Naive thymus-derived CD8-positive, alpha-beta T cell (primary cell): Measurements from ENCODE around the gene SLC5A9. TPM values are rescaled to one million over a fixed set of nuclear protein-coding genes. Genes with fewer than 3 reads are reported as not detected.
A peak's percentile ranks its signal among the peaks of the same experiment; 100 is the strongest.
"Not testable (repeated sequence)": the region's sequence is repeated elsewhere in the genome, so short reads cannot be mapped to it uniquely, and the experiment has no call there.

Experiments used
- ATAC-seq, 2 donors: fragments of 150-1000 bp; cut with Tn5 transposase in 1 of 2; sonication (Bioruptor Pico), chemical (Tn5 transposase) in 1 of 2; 1 replicate in 1 of 2; 2 replicates in 1 of 2; pipeline ENCODE4 v1.10.0; 2021; ENCODE audit warnings: mild to moderate bottlenecking in 2 of 2, moderate library complexity in 2 of 2
- POLR2A ChIA-PET: fragments of 350-600 bp; sonication (Branson Sonifier 250); formaldehyde crosslinking; loops from one replicate; lab custom pipeline; 2021; ENCODE audit warnings: antibody characterized with exemption; lab: Charles Lee
- DNase-seq, 10 donors: peaks; one replicate each; pipeline versions ENCODE4 v3.0.0 to v3.0.0-alpha.2; 2020 to 2022
- H3K27ac Mint-ChIP-seq, 10 donors: one replicate each; pipeline ENCODE4 v1.8.0; 2020 to 2022; ENCODE audit warnings: mild to moderate bottlenecking in 10 of 10, mixed read lengths in 10 of 10, moderate library complexity in 4 of 10, inconsistent platforms in 1 of 10
- H3K27me3 Mint-ChIP-seq, 5 donors: one replicate each; pipeline ENCODE4 v1.8.0; 2021 to 2022; ENCODE audit warnings: mixed read lengths in 5 of 5
- H3K36me3 Mint-ChIP-seq, 3 donors: one replicate each; pipeline ENCODE4 v1.8.0; 2020 to 2022; ENCODE audit warnings: mixed read lengths in 3 of 3, mild to moderate bottlenecking in 2 of 3, inconsistent platforms in 1 of 3
- H3K4me1 Mint-ChIP-seq, 4 donors: one replicate each; pipeline ENCODE4 v1.8.0; 2021 to 2022; ENCODE audit warnings: mixed read lengths in 4 of 4
- H3K4me3 Mint-ChIP-seq, 10 donors: one replicate each; pipeline ENCODE4 v1.8.0; 2020 to 2022; ENCODE audit warnings: mild to moderate bottlenecking in 10 of 10, mixed read lengths in 10 of 10, moderate library complexity in 6 of 10, inconsistent platforms in 1 of 10
- H3K9me3 Mint-ChIP-seq, 9 donors: one replicate each; pipeline ENCODE4 v1.8.0; 2020 to 2022; ENCODE audit warnings: mixed read lengths in 9 of 9, mild to moderate bottlenecking in 3 of 9, inconsistent platforms in 1 of 9, moderate library complexity in 1 of 9
- polyA plus RNA-seq, 3 donors: library from polyadenylated mRNA; unstranded; fragments of 300-500 nt; fragmentation: Illumina TruSeq; gene quantifications; one replicate each; pipeline ENCODE4 v1.2.3, GENCODE V29; 2021
- total RNA-seq, 8 experiments: library from RNA in 2 of 8; stranded (reverse) in 2 of 8; gene quantifications; one replicate each; pipeline ENCODE4 v1.2.3 and lab custom pipeline; 2021 to 2026

Gene SLC5A9
- total and polyA plus RNA-seq, 5 experiments from 2014 or later, result not detected

DNA sequence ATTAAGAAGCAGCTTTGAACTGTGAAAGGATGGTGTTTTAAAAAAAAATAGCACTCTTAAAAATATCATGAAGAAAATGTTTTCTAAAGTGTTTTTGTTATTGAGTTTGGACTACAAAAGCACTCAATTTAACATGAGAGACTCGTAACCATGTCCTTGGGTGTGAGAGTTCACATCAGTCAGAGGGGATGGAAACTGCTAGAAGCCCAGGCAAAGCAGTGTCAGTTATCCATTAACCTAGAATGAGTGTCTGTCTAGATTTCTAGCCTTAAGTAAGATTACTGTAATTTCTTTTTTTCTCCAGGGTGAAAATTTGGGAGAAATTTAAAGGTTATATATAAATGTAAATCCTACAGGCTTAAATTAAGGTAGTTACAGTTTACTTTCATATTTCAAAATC, 31.7 kb downstream of the SLC5A9 start:
- no peak for ATAC-seq
- H3K36me3 Mint-ChIP-seq, result no peaks in the 10 kb centered on the region
- H3K27me3 Mint-ChIP-seq, result peaks cover 1 to 7% (median 3%) of the 10 kb centered on the region in 5 donors
- peaks cover 0 to 12% (median 2%) of the 10 kb centered on the region in 4 donors for H3K4me1 Mint-ChIP-seq
- H3K9me3 Mint-ChIP-seq, result no peaks in the 10 kb centered on the region
- H3K4me3 Mint-ChIP-seq, result no peak overlapping the region
- DNase-seq, result no peak
- POLR2A ChIA-PET, result no interaction called here
- no peak overlapping the region for H3K27ac Mint-ChIP-seq

DNA sequence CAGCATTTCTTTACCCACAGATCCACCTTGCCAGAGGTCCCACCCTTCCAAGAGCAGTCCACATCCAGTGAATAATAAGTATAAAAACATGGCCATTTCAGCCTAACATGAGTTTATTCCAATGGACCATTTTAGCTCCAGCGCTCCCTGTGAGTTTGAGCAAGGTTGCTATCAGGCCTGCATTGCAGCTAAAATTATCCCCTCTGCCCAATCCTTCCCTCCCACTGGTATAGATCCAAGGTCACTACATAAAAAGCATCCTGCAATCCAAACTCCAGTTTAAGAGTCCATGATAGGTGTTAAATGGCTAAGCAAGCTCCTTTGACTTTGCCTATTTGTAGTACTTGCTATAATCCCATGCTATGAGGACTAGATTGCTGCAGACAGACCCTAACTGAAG, 35.6 kb downstream of the SLC5A9 start:
- ATAC-seq (no peak), DNase-seq (no peak)
- Mint-ChIP-seq H3K4me3 (no peak overlapping the region), H3K4me1 (no peaks in the 10 kb centered on the region), H3K9me3 (no peaks in the 10 kb centered on the region), H3K27me3 (peaks cover 0 to 3% (median 0%) of the 10 kb centered on the region in 5 donors), H3K36me3 (no peaks in the 10 kb centered on the region), H3K27ac (no peak overlapping the region)
- POLR2A ChIA-PET, result no interaction called here

DNA sequence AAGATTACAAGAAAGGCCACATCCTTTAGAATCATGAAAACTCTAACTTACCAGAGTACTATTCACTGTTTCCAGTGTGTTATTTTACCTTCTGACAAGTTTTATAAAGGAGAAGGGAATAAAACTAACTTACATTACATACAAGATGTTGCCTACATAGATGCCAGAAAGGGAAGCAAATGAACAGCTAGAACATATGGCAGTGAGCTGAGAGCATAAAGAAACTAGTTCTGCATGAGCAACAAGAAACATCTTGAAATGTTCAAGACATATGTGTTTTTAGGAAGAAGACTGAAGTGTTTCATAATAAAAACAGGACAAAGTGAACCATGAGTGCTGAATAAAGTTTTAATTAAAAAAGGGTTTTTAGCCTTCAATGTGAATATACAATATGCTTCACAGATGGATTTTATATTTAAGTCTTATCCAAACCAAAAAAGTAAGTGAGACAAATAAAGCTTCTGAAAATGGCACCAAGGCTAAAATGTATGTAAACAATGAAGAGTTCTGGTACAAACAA, 39.4 kb downstream of the SLC5A9 start:
- POLR2A ChIA-PET, result no interaction called here
- Mint-ChIP-seq H3K4me3 (no peak overlapping the region), H3K27ac (no peak overlapping the region), H3K27me3 (peaks cover 0 to 4% (median 0%) of the 10 kb centered on the region in 5 donors), H3K36me3 (no peaks in the 10 kb centered on the region), H3K4me1 (no peaks in the 10 kb centered on the region), H3K9me3 (peaks cover 0 to 8% (median 0%) of the 10 kb centered on the region in 9 donors)
- ATAC-seq, result no peak
- DNase-seq, result no peak

DNA sequence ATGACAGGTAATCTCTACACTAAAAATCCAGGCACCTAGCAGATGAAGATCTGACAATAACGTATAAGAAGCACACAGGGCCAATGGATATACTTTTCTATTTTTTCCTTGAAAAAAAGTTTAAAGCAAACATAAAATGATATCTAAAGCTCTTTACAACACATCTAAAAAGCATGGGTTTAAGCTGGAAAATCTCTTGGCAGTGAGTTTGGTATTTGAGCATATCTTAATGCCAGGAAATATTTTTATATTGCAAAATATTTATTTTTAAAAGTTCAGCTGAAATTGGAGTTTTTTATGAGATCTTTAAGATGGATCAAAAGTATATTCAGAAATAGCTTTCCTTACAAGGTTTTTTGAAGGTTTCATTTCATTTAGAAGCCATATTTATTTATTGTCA, 40.5 kb downstream of the SLC5A9 start:
- ATAC-seq, result no peak
- Mint-ChIP-seq H3K9me3 (peaks cover 0 to 8% (median 0%) of the 10 kb centered on the region in 9 donors), H3K36me3 (no peaks in the 10 kb centered on the region), H3K27me3 (peaks cover 0 to 6% (median 3%) of the 10 kb centered on the region in 5 donors), H3K27ac (no peak overlapping the region), H3K4me3 (no peak overlapping the region), H3K4me1 (no peaks in the 10 kb centered on the region)
- no peak for DNase-seq
- POLR2A ChIA-PET, result no interaction called here

DNA sequence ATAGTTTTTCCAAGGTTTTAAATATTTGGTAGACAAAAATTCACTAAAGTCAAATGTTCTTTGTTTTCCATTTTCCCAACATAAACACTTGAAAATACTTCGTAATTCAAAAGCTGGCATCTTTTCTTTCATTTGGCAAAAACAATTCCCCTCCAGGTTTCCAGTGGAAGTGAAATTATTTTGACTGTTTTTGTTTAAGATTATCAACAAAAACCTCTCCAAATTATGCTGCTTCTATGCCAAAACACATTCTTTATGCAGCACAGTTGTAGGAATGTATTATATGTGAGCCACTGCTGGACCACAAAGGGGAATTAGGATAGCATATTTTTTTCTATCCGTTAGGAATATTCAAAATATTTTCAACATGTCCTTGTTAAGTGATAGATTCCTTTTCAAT, 44.1 kb downstream of the SLC5A9 start:
- Mint-ChIP-seq H3K27me3 (peaks cover 0 to 8% (median 3%) of the 10 kb centered on the region in 5 donors), H3K9me3 (peaks cover 0 to 8% (median 0%) of the 10 kb centered on the region in 9 donors), H3K27ac (no peak overlapping the region), H3K36me3 (no peaks in the 10 kb centered on the region), H3K4me1 (no peaks in the 10 kb centered on the region), H3K4me3 (no peak overlapping the region)
- DNase-seq (no peak), ATAC-seq (no peak)
- POLR2A ChIA-PET, result no interaction called here

DNA sequence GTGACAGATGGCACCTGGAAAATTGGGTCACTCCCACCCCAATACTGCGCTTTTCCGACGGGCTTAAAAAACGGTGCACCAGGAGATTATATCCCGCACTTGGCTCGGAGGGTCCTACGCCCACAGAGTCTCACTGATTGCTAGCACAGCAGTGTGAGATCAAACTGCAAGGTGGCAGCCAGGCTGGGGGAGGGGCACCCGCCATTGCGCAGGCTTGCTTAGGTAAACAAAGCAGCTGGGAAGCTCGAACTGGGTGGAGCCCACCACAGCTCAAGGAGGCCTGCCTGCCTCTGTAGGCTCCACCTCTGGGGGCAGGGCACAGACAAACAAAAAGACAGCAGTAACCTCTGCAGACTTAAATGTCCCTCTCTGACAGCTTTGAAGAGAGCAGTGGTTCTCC, 54.9 kb downstream of the SLC5A9 start:
- Mint-ChIP-seq H3K27me3 (peaks cover 9 to 33% (median 10%) of the 10 kb centered on the region in 5 donors), H3K9me3 (peaks cover 7 to 48% (median 22%) of the 10 kb centered on the region in 9 donors)
- POLR2A ChIA-PET, H3K4me1 Mint-ChIP-seq, H3K27ac Mint-ChIP-seq, DNase-seq, ATAC-seq, H3K36me3 Mint-ChIP-seq, H3K4me3 Mint-ChIP-seq: not testable (repeated sequence)

DNA sequence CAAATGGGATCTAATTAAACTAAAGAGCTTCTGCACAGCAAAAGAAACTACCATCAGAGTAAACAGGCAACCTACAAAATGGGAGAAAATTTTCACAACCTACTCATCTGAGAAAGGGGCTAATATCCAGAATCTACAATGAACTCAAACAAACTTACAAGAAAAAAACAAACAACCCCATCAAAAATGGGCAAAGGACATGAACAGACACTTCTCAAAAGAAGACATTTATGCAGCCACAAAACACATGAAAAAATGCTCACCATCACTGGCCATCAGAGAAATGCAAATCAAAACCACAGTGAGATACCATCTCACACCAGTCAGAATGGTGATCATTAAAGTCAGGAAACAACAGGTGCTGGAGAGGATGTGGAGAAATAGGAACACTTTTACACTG, 59.8 kb downstream of the SLC5A9 start:
- ATAC-seq, POLR2A ChIA-PET, H3K27ac Mint-ChIP-seq, H3K4me1 Mint-ChIP-seq, H3K4me3 Mint-ChIP-seq, DNase-seq, H3K36me3 Mint-ChIP-seq: not testable (repeated sequence)
- Mint-ChIP-seq H3K27me3 (peaks cover 4 to 21% (median 8%) of the 10 kb centered on the region in 5 donors), H3K9me3 (peaks cover 0 to 38% (median 17%) of the 10 kb centered on the region in 9 donors)

DNA sequence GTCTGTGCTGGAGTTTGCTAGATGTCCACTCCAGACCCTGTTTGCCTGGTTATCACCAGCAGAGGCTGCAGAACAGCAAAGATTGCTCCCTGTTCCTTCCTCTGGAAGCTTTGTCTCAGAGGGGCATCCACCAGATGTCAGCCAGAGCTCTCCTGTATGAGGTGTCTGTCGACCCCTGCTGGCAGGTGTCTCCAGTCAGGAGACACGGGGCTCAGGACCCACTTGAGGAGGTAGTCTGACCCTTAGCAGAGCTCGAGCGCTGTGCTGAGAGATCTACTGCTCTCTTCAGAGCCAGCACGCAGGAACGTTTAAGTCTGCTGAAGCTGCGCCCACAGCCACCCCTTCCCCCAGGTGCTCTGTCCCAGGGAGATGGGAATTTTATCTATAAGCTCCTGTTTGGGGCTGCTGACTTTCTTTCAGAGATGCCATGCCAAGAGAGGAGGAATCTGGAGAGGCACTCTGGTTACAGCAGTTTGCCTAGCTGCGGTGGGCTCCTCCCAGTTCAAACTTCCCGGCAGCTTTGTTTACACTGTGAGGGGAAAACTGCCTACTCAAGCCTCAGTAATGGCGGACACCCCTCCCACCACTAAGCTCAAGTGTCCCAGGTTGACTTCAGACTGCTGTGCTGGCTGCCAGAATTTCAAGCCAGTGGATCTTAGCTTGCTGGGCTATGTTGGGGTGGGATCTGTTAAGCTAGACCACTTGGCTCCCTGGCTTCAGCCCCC, 62.3 kb downstream of the SLC5A9 start:
- H3K27ac Mint-ChIP-seq, H3K27me3 Mint-ChIP-seq, H3K36me3 Mint-ChIP-seq, H3K4me3 Mint-ChIP-seq, ATAC-seq, DNase-seq, POLR2A ChIA-PET, H3K4me1 Mint-ChIP-seq: not testable (repeated sequence)
- H3K9me3 Mint-ChIP-seq, result peaks cover 0 to 24% (median 10%) of the 10 kb centered on the region in 9 donors

DNA sequence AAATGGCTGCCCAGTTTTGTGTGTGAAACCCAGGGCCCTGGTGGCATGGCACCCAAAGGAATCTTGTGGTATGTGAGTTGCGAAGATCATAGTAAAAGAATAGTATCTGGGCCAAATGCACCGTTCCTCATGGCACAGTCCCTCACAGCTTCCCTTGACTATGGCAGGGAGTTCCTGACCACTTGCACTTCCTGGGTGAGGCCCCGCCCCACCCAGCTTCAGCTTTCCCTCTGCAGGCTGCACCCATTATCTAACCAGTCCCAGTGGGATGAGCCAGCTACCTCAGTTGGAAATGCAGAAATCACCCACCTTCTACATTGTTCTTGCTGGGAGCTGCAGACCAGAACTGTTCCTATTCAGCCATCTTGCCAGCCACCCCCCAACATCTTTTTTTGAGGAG, 63.0 kb downstream of the SLC5A9 start:
- Mint-ChIP-seq H3K4me1 (peaks cover 0 to 4% (median 0%) of the 10 kb centered on the region in 4 donors), H3K4me3 (no peak overlapping the region), H3K27me3 (peaks cover under 1 to 9% (median 4%) of the 10 kb centered on the region in 5 donors), H3K9me3 (peaks cover 0 to 19% (median 10%) of the 10 kb centered on the region in 9 donors), H3K27ac (no peak overlapping the region), H3K36me3 (peaks cover 0 to 5% (median 0%) of the 10 kb centered on the region in 3 donors)
- no peak for DNase-seq
- ATAC-seq, result no peak
- POLR2A ChIA-PET, result no interaction called here

DNA sequence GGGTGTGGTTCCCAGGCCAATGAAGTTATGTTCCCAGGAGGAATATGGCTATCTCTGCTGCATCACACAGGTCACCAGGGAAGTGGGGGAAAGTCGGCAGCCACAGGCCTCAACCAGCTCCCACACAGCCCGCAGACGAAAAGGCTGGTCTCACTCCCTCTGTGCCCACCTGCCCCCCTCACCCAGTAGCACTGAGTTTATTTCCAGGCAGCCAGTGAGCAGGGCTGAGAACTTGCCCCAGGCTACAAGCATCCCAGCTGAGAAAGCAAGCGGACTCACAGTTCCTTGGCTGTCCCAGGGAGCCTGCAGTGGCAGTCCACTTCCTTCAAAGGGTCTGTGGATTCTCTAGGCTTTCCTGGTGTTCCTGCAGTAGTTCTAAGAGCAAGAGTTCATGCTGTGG, 68.9 kb downstream of the SLC5A9 start:
- Mint-ChIP-seq H3K36me3 (no peaks in the 10 kb centered on the region), H3K9me3 (peaks cover 0 to 10% (median 0%) of the 10 kb centered on the region in 9 donors), H3K27ac (no peak overlapping the region), H3K27me3 (peaks cover 0 to 5% (median 0%) of the 10 kb centered on the region in 5 donors), H3K4me3 (no peak overlapping the region), H3K4me1 (no peaks in the 10 kb centered on the region)
- no peak for ATAC-seq
- POLR2A ChIA-PET, result no interaction called here
- peak in 1 of 10 donors; percentile 41 for DNase-seq

DNA sequence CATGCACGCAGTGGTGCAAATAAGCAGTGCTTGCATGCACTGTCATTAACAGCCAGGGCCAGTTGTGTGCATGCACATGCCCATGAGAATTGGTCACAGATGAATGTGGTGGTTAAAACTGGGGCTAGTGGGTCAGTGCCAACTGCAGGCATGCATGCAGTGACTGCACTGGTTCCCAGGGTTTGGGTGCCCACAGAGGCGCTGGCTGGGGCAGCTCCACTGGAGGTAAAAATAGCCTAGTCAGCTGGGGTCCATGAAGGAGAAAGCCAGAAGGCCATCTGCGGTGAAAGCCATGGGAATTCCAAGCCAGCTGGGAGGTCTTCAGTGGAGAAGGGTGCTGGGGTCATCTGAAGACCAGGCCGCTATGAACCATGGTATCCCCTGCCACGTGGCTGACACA, 70.2 kb downstream of the SLC5A9 start:
- H3K9me3 Mint-ChIP-seq, result peaks cover 0 to 3% (median 0%) of the 10 kb centered on the region in 9 donors
- no peaks in the 10 kb centered on the region for H3K36me3 Mint-ChIP-seq
- no peak for ATAC-seq
- no peak overlapping the region for H3K4me3 Mint-ChIP-seq
- H3K4me1 Mint-ChIP-seq, result no peaks in the 10 kb centered on the region
- POLR2A ChIA-PET, result no interaction called here
- H3K27ac Mint-ChIP-seq, result no peak overlapping the region
- peaks cover 0 to 5% (median 0%) of the 10 kb centered on the region in 5 donors for H3K27me3 Mint-ChIP-seq
- DNase-seq, result peak in 1 of 10 donors; percentile 52

DNA sequence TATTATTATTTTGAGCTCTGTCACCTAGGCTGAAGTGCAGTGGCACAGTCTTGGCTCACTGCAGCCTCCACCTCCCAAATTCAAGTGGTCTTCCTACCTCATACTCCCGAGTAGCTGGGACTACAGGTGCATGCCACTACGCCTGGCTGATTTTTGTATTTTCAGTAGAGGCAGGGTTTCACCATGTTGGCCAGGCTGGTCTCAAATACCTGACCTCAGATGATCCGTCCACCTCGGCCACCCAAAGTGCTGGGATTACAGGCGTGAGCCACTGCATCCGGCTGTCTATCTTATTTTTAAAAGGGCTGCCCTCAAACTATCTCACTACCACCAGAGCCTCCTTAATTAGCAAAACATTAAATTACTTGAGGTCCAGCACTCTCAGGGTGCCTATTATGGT, 71.6 kb downstream of the SLC5A9 start:
- not testable (repeated sequence) for DNase-seq

DNA sequence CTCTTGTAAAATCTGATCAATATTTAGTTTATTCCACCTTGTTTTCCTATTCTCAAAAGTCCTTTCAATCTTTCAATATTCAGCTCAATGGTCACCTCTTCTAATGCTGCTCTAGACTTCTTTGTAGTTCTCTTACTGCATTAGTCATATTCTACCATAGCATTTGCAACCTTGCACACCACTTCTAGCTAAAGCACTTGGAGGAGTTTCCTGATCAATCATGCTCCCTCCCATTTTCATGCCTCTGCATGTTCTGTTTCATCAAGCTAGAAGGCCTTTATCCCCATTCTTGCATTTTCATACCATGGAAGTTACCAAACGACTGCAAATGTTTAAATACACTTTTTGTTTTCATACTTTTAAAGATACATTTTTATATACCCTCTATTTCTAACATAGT, 72.1 kb downstream of the SLC5A9 start:
- DNase-seq (no peak), ATAC-seq (no peak)
- Mint-ChIP-seq H3K4me3 (no peak overlapping the region), H3K4me1 (no peaks in the 10 kb centered on the region), H3K36me3 (peaks cover 0 to 5% (median 0%) of the 10 kb centered on the region in 3 donors), H3K9me3 (peaks cover 0 to 2% (median 0%) of the 10 kb centered on the region in 9 donors), H3K27ac (no peak overlapping the region), H3K27me3 (peaks cover 0 to 2% (median 0%) of the 10 kb centered on the region in 5 donors)
- POLR2A ChIA-PET, result no interaction called here

More for the DNA sequence above, 71.6 kb downstream of the SLC5A9 start:
- POLR2A ChIA-PET, H3K9me3 Mint-ChIP-seq, H3K4me3 Mint-ChIP-seq, H3K27me3 Mint-ChIP-seq, H3K36me3 Mint-ChIP-seq, H3K27ac Mint-ChIP-seq, H3K4me1 Mint-ChIP-seq, ATAC-seq: not testable (repeated sequence)
